HG03342 (cell line): ENCODE results near the gene TRIM56.
"Not testable (repeated sequence)": the region's sequence is repeated elsewhere in the genome, so short reads cannot be mapped to it uniquely, and the experiment has no call there.

Experiments used
- ATAC-seq: cut with Tn5 transposase; IDR thresholded peaks from one replicate; pipeline ENCODE4 v1.9.1; 2021; ENCODE audit warnings: mild to moderate bottlenecking, moderate library complexity; ENCODE audit not compliant: unreplicated experiment

The TRIM56 gene

DNA sequence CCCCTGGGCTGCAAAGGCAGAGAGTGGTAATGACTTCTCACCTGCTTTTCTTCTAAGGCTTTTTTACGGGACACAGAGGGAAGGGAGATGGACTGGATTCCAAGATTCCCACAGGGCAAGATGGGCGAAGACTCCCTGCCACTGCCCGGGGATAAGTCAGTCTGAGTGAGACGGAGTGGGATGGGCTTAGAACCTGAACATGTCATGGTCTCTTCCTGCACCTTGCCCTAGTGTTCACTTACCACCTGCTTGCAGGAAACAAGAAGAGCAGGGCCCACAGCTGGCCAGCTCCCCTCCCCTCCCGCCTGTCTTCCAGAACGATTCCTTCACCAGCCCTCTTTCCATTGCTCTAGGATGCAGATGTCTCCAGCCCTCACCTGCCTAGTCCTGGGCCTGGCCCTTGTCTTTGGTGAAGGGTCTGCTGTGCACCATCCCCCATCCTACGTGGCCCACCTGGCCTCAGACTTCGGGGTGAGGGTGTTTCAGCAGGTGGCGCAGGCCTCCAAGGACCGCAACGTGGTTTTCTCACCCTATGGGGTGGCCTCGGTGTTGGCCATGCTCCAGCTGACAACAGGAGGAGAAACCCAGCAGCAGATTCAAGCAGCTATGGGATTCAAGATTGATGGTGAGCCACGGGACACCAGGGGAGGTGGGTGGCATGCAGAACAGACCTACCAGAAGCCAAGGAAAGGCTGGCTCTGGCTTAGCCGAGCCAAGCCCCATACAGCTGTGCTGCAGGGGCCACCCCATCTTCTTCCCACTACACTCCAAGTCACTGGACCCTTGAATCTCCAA is 43.0 kb downstream of the TRIM56 start:
- no peak for ATAC-seq

DNA sequence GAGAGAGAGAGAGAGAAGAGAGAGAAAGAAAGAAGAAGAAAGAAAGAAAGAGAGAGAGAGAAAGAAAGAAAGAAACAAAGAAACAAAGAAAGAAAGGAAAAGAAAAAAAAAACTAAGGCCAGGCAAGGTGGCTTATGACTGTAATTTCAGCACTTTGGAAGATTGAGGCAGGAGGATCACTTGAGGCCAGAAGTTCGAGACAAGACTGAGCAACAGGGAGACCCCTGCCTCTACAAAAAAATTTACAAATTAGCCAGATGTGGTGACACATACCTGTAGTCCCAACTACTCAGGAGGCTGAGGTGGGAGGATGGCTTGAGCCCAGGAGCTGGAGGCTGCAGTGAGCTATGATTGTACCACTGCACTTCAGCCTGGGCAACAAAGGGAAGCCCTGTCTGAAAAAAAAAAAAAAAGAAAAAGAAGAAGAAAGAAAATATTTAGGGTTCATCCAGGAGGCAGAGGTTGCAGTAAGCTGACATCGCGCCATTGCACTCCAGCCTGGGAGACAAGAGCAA is 44.4 kb downstream of the TRIM56 start:
- no peak for ATAC-seq

DNA sequence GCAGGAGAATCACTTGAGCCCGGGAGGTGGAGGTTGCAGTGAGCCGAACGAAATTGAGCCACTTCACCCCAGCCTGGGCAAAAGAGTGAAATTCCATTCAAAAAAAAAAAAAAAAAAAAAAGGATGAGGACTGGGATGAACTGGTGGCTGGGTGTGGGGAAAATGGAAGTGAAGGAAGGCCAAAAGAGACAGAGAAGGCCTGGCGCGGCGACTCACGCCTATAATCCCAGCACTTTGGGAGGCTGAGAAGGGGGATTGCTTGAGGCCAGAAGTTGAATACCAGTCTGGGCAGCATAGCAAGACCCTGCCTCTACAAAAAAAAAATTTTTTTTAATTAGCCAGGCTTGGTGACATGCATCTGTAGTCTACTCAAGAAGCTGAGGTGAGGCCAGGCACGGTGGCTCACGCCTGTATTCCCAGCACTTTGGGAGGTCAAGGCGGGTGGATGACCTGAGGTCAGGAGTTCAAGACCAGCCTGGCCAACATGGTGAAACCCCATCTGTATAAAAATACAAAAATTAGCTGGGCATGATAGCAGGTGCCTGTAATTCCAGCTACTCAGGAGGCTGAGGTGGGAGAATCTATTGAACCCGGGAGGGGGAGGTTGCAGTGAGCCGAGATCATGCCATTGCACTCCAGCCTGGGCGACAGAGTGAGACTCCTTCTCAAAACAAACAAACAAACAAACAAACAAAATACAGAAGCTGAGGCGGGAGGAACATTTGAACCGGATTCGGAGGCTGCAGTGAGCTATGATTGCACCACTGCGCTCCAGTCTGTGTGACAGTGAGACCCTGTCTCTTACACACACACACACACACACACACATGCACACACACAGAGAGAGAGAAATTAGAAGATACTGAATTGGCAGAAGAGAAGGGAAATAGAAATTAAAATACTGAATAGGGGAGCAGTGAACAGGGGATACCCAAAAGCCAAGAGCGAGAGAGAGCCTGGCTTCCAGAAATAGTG is 47.6 kb downstream of the TRIM56 start:
- not testable (repeated sequence) for ATAC-seq

DNA sequence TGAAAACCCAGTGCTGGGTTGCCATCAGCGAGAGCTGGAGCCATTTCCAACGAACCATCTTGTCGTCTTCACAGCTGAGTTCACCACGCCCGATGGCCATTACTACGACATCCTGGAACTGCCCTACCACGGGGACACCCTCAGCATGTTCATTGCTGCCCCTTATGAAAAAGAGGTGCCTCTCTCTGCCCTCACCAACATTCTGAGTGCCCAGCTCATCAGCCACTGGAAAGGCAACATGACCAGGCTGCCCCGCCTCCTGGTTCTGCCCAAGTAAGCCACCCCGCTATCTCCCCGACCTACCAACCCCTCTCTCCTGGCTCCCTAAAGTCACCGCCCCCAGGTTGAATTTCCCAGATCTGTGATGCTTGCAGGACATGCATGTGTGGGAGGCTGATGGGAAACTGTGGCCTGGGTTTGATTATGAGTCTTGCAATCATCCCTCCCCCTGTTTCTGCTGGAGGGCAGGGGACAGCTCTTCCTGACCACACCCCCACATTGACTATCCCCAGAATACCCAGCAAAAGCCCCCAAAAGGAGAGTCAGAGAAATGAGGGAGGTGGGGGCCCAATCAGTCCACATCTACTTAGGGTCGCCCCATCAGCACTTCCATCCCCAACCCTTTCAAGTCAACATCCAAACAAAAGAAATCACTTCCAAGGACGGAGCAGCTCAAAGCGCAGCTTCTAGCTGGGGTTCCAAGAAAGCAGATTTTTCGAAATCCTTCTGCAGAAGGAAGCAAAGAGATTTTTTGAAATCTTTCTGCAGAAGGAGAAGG is 48.5 kb downstream of the TRIM56 start:
- ATAC-seq: no peak

DNA sequence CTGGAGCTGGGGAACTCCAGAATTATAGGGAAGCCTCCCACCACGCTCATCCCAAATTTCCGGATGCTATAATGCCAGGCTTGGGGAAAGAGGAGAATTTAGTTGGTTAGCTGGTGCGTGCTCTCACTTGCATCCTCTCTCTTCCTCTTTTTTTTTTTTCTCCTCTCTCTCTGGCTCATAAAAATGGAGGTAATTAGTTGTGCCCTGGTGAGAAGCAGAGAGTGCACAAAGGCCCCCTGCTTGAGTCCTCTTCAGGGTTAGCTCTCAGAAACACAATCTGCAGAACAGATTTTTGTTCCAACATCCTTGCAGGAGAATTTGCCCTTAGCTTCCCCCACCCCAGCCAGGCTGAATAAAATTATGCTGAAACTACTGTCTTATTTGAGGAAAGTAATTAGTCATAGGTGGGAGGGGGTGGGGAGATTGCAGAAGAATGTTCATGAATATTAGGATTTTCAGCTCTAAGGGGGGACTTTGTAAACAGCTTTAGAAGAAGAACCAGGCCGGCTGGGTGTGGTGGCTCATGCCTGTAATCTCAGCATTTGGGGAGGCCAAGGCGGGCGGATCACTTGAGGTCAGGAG is 49.2 kb downstream of the TRIM56 start:
- ATAC-seq: no peak

DNA sequence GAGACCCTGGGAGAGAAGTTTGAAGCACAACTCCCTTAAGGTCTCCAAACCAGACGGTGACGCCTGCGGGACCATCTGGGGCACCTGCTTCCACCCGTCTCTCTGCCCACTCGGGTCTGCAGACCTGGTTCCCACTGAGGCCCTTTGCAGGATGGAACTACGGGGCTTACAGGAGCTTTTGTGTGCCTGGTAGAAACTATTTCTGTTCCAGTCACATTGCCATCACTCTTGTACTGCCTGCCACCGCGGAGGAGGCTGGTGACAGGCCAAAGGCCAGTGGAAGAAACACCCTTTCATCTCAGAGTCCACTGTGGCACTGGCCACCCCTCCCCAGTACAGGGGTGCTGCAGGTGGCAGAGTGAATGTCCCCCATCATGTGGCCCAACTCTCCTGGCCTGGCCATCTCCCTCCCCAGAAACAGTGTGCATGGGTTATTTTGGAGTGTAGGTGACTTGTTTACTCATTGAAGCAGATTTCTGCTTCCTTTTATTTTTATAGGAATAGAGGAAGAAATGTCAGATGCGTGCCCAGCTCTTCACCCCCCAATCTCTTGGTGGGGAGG is 52.5 kb downstream of the TRIM56 start:
- ATAC-seq: no peak

DNA sequence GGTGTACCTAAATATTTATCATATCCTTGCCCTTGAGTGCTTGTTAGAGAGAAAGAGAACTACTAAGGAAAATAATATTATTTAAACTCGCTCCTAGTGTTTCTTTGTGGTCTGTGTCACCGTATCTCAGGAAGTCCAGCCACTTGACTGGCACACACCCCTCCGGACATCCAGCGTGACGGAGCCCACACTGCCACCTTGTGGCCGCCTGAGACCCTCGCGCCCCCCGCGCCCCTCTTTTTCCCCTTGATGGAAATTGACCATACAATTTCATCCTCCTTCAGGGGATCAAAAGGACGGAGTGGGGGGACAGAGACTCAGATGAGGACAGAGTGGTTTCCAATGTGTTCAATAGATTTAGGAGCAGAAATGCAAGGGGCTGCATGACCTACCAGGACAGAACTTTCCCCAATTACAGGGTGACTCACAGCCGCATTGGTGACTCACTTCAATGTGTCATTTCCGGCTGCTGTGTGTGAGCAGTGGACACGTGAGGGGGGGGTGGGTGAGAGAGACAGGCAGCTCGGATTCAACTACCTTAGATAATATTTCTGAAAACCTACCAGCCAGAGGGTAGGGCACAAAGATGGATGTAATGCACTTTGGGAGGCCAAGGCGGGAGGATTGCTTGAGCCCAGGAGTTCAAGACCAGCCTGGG is 53.1 kb downstream of the TRIM56 start:
- ATAC-seq: peak; percentile 84

DNA sequence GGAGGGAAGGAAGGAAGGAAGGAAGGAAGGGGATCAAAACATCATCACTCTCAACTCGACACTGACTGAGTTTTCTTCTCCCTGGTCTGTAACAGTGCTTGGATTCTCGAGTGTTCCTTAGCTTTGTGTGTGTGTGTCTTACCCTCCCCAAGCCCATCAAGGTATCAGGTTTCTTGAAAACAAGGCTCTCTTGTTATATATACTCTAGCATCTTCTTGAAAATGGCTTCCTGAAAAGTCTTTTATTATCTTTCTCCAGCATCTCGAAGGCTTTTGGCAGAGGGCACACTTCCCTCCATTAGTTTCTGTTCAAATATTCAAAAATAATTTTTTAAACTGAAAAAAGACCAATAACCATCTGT is 55.0 kb downstream of the TRIM56 start:
- ATAC-seq: no peak

DNA sequence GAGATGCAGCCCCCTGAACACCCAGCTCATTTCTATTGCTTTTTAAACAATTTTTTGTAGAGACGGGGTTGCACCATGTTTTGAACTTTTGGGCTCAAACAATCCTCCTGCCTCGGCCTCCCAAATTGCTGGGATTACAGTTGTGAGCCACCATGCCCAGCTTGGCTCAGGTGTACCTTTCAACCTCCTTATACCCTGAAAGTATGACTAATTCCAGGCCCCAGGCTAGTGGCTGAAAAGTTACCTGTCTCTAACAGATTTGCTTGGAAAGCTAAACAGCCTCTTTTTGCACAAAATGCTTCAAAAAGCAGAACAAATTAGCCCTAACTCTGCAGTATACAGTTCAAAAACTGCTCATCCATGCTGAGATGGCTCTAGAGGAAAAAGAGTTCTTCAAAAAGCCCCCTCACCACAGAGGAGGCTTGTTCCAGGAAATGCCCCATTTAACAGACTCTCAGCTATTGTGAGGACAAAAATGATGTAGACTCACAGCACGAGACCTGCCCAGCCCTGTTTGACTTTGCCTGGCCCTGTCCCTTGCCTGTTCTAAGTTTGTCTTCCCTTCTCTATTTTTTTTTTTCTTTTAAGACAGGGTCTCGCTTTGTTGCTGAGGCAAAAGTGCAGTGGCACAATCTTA is 55.6 kb downstream of the TRIM56 start:
- no peak for ATAC-seq
